Measurements from ENCODE around the gene ATP6V1B1. TPM values are rescaled to one million over a fixed set of nuclear protein-coding genes. Genes with fewer than 3 reads are reported as not detected.
A peak's percentile ranks its signal among the peaks of the same experiment; 100 is the strongest.

The ATP6V1B1 gene
- total RNA-seq, 8 experiments from 2014 or later: 0.31 to 6.1 (median 2.1) TPM

GRCh38 chr2:70974592-70974991 lies 38.9 kb downstream of the ATP6V1B1 start:
- ATAC-seq (replicated peaks in 6 of 8): no peak
- H3K27ac ChIP-seq: no peak overlapping the region
- peaks cover 22 to 25% of the 10 kb centered on the region in 2 donors for H3K4me1 ChIP-seq (replicated peaks in 1 of 2)
- 86 to 100% (median 100%) methylated on average over 1 to 3 of the region's 3 CpGs; no CpG with 5 or more reads in 5 of the 10 experiments for WGBS, 10 experiments
- in situ Hi-C loops (cut with MboI; ENCODE audit: low pct_unique_long_range_greater_than_20kb in 2 of 9, low sequenced_read_pairs in 9 of 9, unreplicated experiment in 9 of 9): loop anchor here in 4 of 9 experiments (25.0 kb wide), 2 partner anchors 112 to 312 kb away; no protein-coding TSS in a partner anchor
- no peak overlapping the region for H3K4me3 ChIP-seq

GRCh38 chr2:70975237-70975636 lies 39.5 kb downstream of the ATP6V1B1 start:
- ATAC-seq (replicated peaks in 6 of 8): no peak
- 57 to 94% (median 87%) methylated on average over 1 to 2 of the region's 2 CpGs; no CpG with 5 or more reads in 4 of the 10 experiments for WGBS, 10 experiments
- Histone ChIP-seq H3K4me1 (replicated peaks in 1 of 2) (peaks cover 22 to 25% of the 10 kb centered on the region in 2 donors), H3K4me3 (no peak overlapping the region), H3K27ac (no peak overlapping the region)
- in situ Hi-C loops (cut with MboI; ENCODE audit: low pct_unique_long_range_greater_than_20kb in 2 of 9, low sequenced_read_pairs in 9 of 9, unreplicated experiment in 9 of 9): no loop called here

GRCh38 chr2:70977605-70978205 lies 42.0 kb downstream of the ATP6V1B1 start:
- H3K27ac ChIP-seq: peak overlapping the region in 1 of 2 donors; percentile 86
- peak in 4 of 8 experiments; percentile 4 to 25 (median 6) for ATAC-seq (replicated peaks in 6 of 8)
- peak overlapping the region in 2 of 5 donors; percentile 43 to 45 for H3K4me3 ChIP-seq
- in situ Hi-C loops (cut with MboI; ENCODE audit: low pct_unique_long_range_greater_than_20kb in 2 of 9, low sequenced_read_pairs in 9 of 9, unreplicated experiment in 9 of 9): no loop called here
- H3K4me1 ChIP-seq (replicated peaks in 1 of 2): peaks cover 22 to 25% of the 10 kb centered on the region in 2 donors
- WGBS, 10 experiments: 0 to 64% (median 34%) methylated on average over 3 to 11 of the region's 14 CpGs

- 10 to 30% methylated on average over 4 to 6 of the region's 67 CpGs; no CpG with 5 or more reads in 8 of the 10 experiments for WGBS, 10 experiments
- in situ Hi-C loops (cut with MboI; ENCODE audit: low pct_unique_long_range_greater_than_20kb in 2 of 9, low sequenced_read_pairs in 9 of 9, unreplicated experiment in 9 of 9): no loop called here
- ATAC-seq (replicated peaks in 6 of 8): peak; percentile 36 to 81 (median 70)
- Histone ChIP-seq H3K27ac (peak within 1 kb of the TSS; percentile 50 to 63), H3K4me1 (replicated peaks in 1 of 2) (peaks cover 22 to 25% of the 10 kb centered on the region in 2 donors), H3K4me3 (peak within 1 kb of the TSS in 4 of 5 donors; percentile 6 to 34 (median 21))
Measured at GRCh38 chr2:70978341-70979179, 42.9 kb downstream of the ATP6V1B1 start, which contains the start of gene ANKRD53. ANKRD53 (plus strand) TSS chr2:70978630; CDS start chr2:70978646, 16 bp downstream.

GRCh38 chr2:70979180-70979488 lies 43.4 kb downstream of the ATP6V1B1 start:
- WGBS, 10 experiments: 20 to 71% methylated on average over 4 to 11 of the region's 19 CpGs; no CpG with 5 or more reads in 8 of the 10 experiments
- in situ Hi-C loops (cut with MboI; ENCODE audit: low pct_unique_long_range_greater_than_20kb in 2 of 9, low sequenced_read_pairs in 9 of 9, unreplicated experiment in 9 of 9): no loop called here

GRCh38 chr2:70979626-70980025 lies 43.9 kb downstream of the ATP6V1B1 start:
- no peak for ATAC-seq (replicated peaks in 6 of 8)
- no peak overlapping the region for H3K4me3 ChIP-seq
- H3K27ac ChIP-seq: peak overlapping the region in 1 of 2 donors; percentile 63
- in situ Hi-C loops (cut with MboI; ENCODE audit: low pct_unique_long_range_greater_than_20kb in 2 of 9, low sequenced_read_pairs in 9 of 9, unreplicated experiment in 9 of 9): no loop called here
- WGBS, 10 experiments: 40 to 100% (median 96%) methylated on average over 1 to 7 of the region's 9 CpGs; no CpG with 5 or more reads in 5 of the 10 experiments
- H3K4me1 ChIP-seq (replicated peaks in 1 of 2): peaks cover 22 to 27% of the 10 kb centered on the region in 2 donors

More at GRCh38 chr2:70979180-70979488, 43.4 kb downstream of the ATP6V1B1 start:
- ATAC-seq (replicated peaks in 6 of 8): no peak
- peak overlapping the region in 1 of 2 donors; percentile 63 for H3K27ac ChIP-seq
- peaks cover 22 to 27% of the 10 kb centered on the region in 2 donors for H3K4me1 ChIP-seq (replicated peaks in 1 of 2)
- H3K4me3 ChIP-seq: peak overlapping the region in 2 of 5 donors; percentile 26 to 34

GRCh38 chr2:70981421-70981820 lies 45.7 kb downstream of the ATP6V1B1 start:
- H3K4me3 ChIP-seq: no peak overlapping the region
- WGBS, 10 experiments: 56 to 100% (median 80%) methylated on average over 1 to 2 of the region's 2 CpGs; no CpG with 5 or more reads in 3 of the 10 experiments
- ATAC-seq (replicated peaks in 6 of 8): no peak
- in situ Hi-C loops (cut with MboI; ENCODE audit: low pct_unique_long_range_greater_than_20kb in 2 of 9, low sequenced_read_pairs in 9 of 9, unreplicated experiment in 9 of 9): no loop called here
- H3K4me1 ChIP-seq (replicated peaks in 1 of 2): peaks cover 19 to 21% of the 10 kb centered on the region in 2 donors
- H3K27ac ChIP-seq: no peak overlapping the region

- peaks cover 16 to 18% of the 10 kb centered on the region in 2 donors for H3K4me1 ChIP-seq (replicated peaks in 1 of 2)
- no peak for ATAC-seq (replicated peaks in 6 of 8)
- no peak overlapping the region for H3K4me3 ChIP-seq
- no peak overlapping the region for H3K27ac ChIP-seq
- WGBS, 10 experiments: 69 to 86% (median 78%) methylated on average over 1 to 6 of the region's 14 CpGs; no CpG with 5 or more reads in 4 of the 10 experiments
- in situ Hi-C loops (cut with MboI; ENCODE audit: low pct_unique_long_range_greater_than_20kb in 2 of 9, low sequenced_read_pairs in 9 of 9, unreplicated experiment in 9 of 9): no loop called here
Measured at GRCh38 chr2:70981866-70982810, 46.4 kb downstream of the ATP6V1B1 start.

GRCh38 chr2:70982971-70983370 lies 47.3 kb downstream of the ATP6V1B1 start:
- 0 to 100% (median 100%) methylated on average over 1 to 2 of the region's 3 CpGs; no CpG with 5 or more reads in 4 of the 10 experiments for WGBS, 10 experiments
- peaks cover 11 to 14% of the 10 kb centered on the region in 2 donors for H3K4me1 ChIP-seq (replicated peaks in 1 of 2)
- in situ Hi-C loops (cut with MboI; ENCODE audit: low pct_unique_long_range_greater_than_20kb in 2 of 9, low sequenced_read_pairs in 9 of 9, unreplicated experiment in 9 of 9): no loop called here
- ATAC-seq (replicated peaks in 6 of 8): no peak
- no peak overlapping the region for H3K27ac ChIP-seq
- H3K4me3 ChIP-seq: no peak overlapping the region

GRCh38 chr2:70983506-70984227 lies 48.0 kb downstream of the ATP6V1B1 start:
- no peak for ATAC-seq (replicated peaks in 6 of 8)
- 80 to 90% (median 85%) methylated on average over 3 to 8 of the region's 8 CpGs; no CpG with 5 or more reads in 2 of the 10 experiments for WGBS, 10 experiments
- in situ Hi-C loops (cut with MboI; ENCODE audit: low pct_unique_long_range_greater_than_20kb in 2 of 9, low sequenced_read_pairs in 9 of 9, unreplicated experiment in 9 of 9): no loop called here

GRCh38 chr2:70984228-70984575 lies 48.5 kb downstream of the ATP6V1B1 start:
- no peak for ATAC-seq (replicated peaks in 6 of 8)
- Histone ChIP-seq H3K27ac (no peak overlapping the region), H3K4me1 (replicated peaks in 1 of 2) (peaks cover 2 to 5% of the 10 kb centered on the region in 2 donors), H3K4me3 (no peak overlapping the region)
- in situ Hi-C loops (cut with MboI; ENCODE audit: low pct_unique_long_range_greater_than_20kb in 2 of 9, low sequenced_read_pairs in 9 of 9, unreplicated experiment in 9 of 9): no loop called here
- 80 to 100% (median 100%) methylated on average over 1 to 2 of the region's 3 CpGs; no CpG with 5 or more reads in 6 of the 10 experiments for WGBS, 10 experiments

More at GRCh38 chr2:70983506-70984227, 48.0 kb downstream of the ATP6V1B1 start:
- Histone ChIP-seq H3K4me1 (replicated peaks in 1 of 2) (peaks cover 4 to 7% of the 10 kb centered on the region in 2 donors), H3K4me3 (no peak overlapping the region), H3K27ac (no peak overlapping the region)
